Measurements from ENCODE around the gene JARID2. TPM values are rescaled to one million over a fixed set of nuclear protein-coding genes. Genes with fewer than 3 reads are reported as not detected.

JARID2 gene
- total RNA-seq, 1 donor = 9.1 TPM

DNA sequence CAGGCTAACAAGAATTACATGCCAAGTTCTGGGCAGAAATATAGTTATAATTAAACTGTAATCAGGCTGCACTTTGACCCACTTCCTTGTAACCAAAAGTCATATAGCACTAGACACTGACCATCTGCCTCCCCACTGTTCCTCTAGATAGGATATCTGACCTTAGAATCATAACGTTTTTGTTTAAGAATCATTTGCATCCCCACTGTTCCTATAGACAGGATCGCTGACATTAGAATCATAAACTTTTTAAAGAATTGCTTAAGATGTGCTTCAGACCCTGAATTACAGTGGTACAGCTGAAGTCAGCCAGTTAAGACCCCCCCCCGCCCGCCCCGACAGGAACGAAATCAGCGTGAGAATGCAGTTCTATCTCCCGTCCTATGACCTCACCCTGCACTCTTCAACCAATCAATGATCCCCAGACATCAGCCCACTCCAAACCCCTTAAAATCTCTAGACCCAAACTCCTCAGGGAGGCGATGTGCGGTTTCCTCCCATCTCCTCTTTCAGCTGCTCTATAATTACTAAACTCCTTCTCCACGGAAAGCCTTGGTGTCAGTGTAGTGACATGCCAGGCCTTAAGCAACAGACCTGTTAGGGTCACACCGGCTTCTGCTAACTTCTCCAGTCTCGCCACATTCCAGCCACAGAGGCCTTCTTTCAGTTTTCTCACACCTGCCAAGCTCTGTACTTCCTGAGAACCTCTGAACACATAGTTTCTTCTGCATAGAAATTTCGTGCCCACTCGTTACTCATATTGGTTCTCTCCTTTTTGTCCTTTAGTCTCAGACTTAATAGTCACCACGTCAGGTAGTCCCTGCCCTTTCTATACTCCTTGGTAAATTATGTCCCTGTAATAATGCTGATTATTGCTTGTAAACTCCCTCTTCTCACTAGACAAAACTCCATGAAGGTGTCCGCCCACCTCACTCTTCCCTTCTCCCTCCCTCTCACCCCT, 323.4 kb downstream of the JARID2 start:
- peak; percentile 40 for DNase-seq (ENCODE audit: low read depth)
- H3K4me3 ChIP-seq (ENCODE audit: low read depth, low read length) = no peak overlapping the region
- no peak for TF ChIP-seq CTCF (IDR thresholded peaks at IDR 0.05; ENCODE audit: insufficient read depth, low read depth, low read length)

- no peak for TF ChIP-seq CTCF (IDR thresholded peaks at IDR 0.05; ENCODE audit: insufficient read depth, low read depth, low read length)
- DNase-seq (ENCODE audit: low read depth) = no peak
- no peak overlapping the region for H3K4me3 ChIP-seq (ENCODE audit: low read depth, low read length)
These were observed 324.3 kb downstream of the JARID2 start for GRCh38 chr6:15570171-15570570.

Small RNA genes within 50 kb of the gene (small RNA-seq; reads per million reads assigned to genes)
- gene RF00001 = not detected
- not detected for gene RNU6-522P
- not detected for gene RNU6-645P
